ENCODE data around the gene DCAF11.

GRCh38 chr14:24115422-24116127 lies 998 bp downstream of the DCAF11 start:
- TF ChIP-seq TOX (CRISPR knock-in tag; IDR thresholded peaks at IDR 0.05; ENCODE audit: borderline replicate concordance) (no peak), CSDC2 (CRISPR knock-in tag; IDR thresholded peaks at IDR 0.05) (no peak), ZNF8 (CRISPR knock-in tag; IDR thresholded peaks at IDR 0.05) (no peak), SNAI2 (CRISPR knock-in tag; IDR thresholded peaks at IDR 0.05) (no peak), OSR1 (CRISPR knock-in tag; IDR thresholded peaks at IDR 0.05) (no peak), ZNF70 (CRISPR knock-in tag; IDR thresholded peaks at IDR 0.05) (no peak)
